ENCODE measurements around the gene ABRACL. TPM values are rescaled to one million over a fixed set of nuclear protein-coding genes. Genes with fewer than 3 reads are reported as not detected.

The ABRACL gene
- total and polyA plus RNA-seq, 11 donors: 3.2 to 26.3 (median 8.1) TPM

- intact Hi-C loops (cut with DNase I): no loop called here
- Histone ChIP-seq H3K4me3 (no peak overlapping the region), H3K36me3 (no peaks in the 10 kb centered on the region), H3K9me3 (no peaks in the 10 kb centered on the region), H3K4me1 (peaks cover 0 to 9% (median 0%) of the 10 kb centered on the region in 12 donors), H3K27me3 (no peaks in the 10 kb centered on the region), H3K27ac (no peak overlapping the region)
- no peak for DNase-seq
- no peak for ATAC-seq
- no peak for TF ChIP-seq POLR2A (IDR thresholded peaks at IDR 0.05)
- no peak for TF ChIP-seq CTCF (IDR thresholded peaks at IDR 0.05)
- 77 to 85% (median 78%) methylated on average over 5 of the region's 5 CpGs for WGBS, 4 donors
These were observed 22.3 kb downstream of the ABRACL start for GRCh38 chr6:139050770-139051313.

- Histone ChIP-seq H3K36me3 (no peaks in the 10 kb centered on the region), H3K27me3 (no peaks in the 10 kb centered on the region), H3K4me1 (peaks cover 0 to 9% (median 0%) of the 10 kb centered on the region in 12 donors), H3K27ac (no peak overlapping the region), H3K4me3 (no peak overlapping the region), H3K9me3 (no peaks in the 10 kb centered on the region)
- WGBS, 4 donors: 85 to 90% (median 87%) methylated on average over 5 of the region's 5 CpGs
- no peak for ATAC-seq
- TF ChIP-seq POLR2A (IDR thresholded peaks at IDR 0.05): no peak
- TF ChIP-seq CTCF (IDR thresholded peaks at IDR 0.05): no peak
- no peak for DNase-seq
- intact Hi-C loops (cut with DNase I): no loop called here
These were observed 23.0 kb downstream of the ABRACL start for GRCh38 chr6:139051396-139052060.

- no peak for DNase-seq
- no peaks in the 10 kb centered on the region for H3K9me3 ChIP-seq
- no peak overlapping the region for H3K27ac ChIP-seq
- H3K27me3 ChIP-seq: no peaks in the 10 kb centered on the region
- no peak overlapping the region for H3K4me3 ChIP-seq
- intact Hi-C loops (cut with DNase I): no loop called here
- 31 to 39% (median 37%) methylated on average over 3 of the region's 3 CpGs for WGBS, 4 donors
- peaks cover 0 to 9% (median 0%) of the 10 kb centered on the region in 12 donors for H3K4me1 ChIP-seq
- no peak for TF ChIP-seq POLR2A (IDR thresholded peaks at IDR 0.05)
- no peak for TF ChIP-seq CTCF (IDR thresholded peaks at IDR 0.05)
- ATAC-seq: no peak
- no peaks in the 10 kb centered on the region for H3K36me3 ChIP-seq
These were observed 24.8 kb downstream of the ABRACL start for GRCh38 chr6:139053382-139053781.

GRCh38 chr6:139054001-139054400, 25.5 kb downstream of the ABRACL start:
- ATAC-seq (no peak), DNase-seq (no peak)
- WGBS, 4 donors: 64 to 70% (median 65%) methylated on average over 3 of the region's 3 CpGs
- TF ChIP-seq CTCF (IDR thresholded peaks at IDR 0.05) (no peak), POLR2A (IDR thresholded peaks at IDR 0.05) (no peak)
- H3K36me3 ChIP-seq: no peaks in the 10 kb centered on the region
- H3K27ac ChIP-seq: no peak overlapping the region
- H3K27me3 ChIP-seq: no peaks in the 10 kb centered on the region
- no peak overlapping the region for H3K4me3 ChIP-seq
- intact Hi-C loops (cut with DNase I): no loop called here
- H3K4me1 ChIP-seq: peaks cover 0 to 9% (median 0%) of the 10 kb centered on the region in 12 donors
- H3K9me3 ChIP-seq: no peaks in the 10 kb centered on the region
